ENCODE data around the gene PRICKLE2.

PRICKLE2 gene

GRCh38 chr3:64253689-64254088, 28.4 kb upstream of the PRICKLE2 start:
- DNase-seq (ENCODE audit: low read depth) = no peak

- no peak for DNase-seq (ENCODE audit: low read depth)
Measured at GRCh38 chr3:64251019-64251418, 25.8 kb upstream of the PRICKLE2 start.

GRCh38 chr3:64247991-64248646, 22.9 kb upstream of the PRICKLE2 start:
- DNase-seq (ENCODE audit: low read depth) = no peak

GRCh38 chr3:64244011-64244942, 19.0 kb upstream of the PRICKLE2 start:
- DNase-seq (ENCODE audit: low read depth) = no peak

- no peak for DNase-seq (ENCODE audit: low read depth)
Measured at GRCh38 chr3:64242435-64242834, 17.2 kb upstream of the PRICKLE2 start.

- no peak for DNase-seq (ENCODE audit: low read depth)
Measured at GRCh38 chr3:64240959-64241358, 15.7 kb upstream of the PRICKLE2 start.

- no peak for DNase-seq (ENCODE audit: low read depth)
Measured at GRCh38 chr3:64240396-64240795, 15.1 kb upstream of the PRICKLE2 start.

GRCh38 chr3:64239841-64240240, 14.6 kb upstream of the PRICKLE2 start:
- DNase-seq (ENCODE audit: low read depth) = no peak

- DNase-seq (ENCODE audit: low read depth) = no peak
Measured at GRCh38 chr3:64238971-64239667, 13.9 kb upstream of the PRICKLE2 start.

- DNase-seq (ENCODE audit: low read depth) = no peak
Measured at GRCh38 chr3:64237083-64237482, 11.8 kb upstream of the PRICKLE2 start.

GRCh38 chr3:64235605-64236004, 10.3 kb upstream of the PRICKLE2 start:
- no peak for DNase-seq (ENCODE audit: low read depth)

- DNase-seq (ENCODE audit: low read depth) = no peak
Measured at GRCh38 chr3:64234571-64234970, 9.3 kb upstream of the PRICKLE2 start.

GRCh38 chr3:64232821-64233220, 7.6 kb upstream of the PRICKLE2 start:
- no peak for DNase-seq (ENCODE audit: low read depth)

GRCh38 chr3:64229903-64230302, 4.6 kb upstream of the PRICKLE2 start:
- DNase-seq (ENCODE audit: low read depth) = no peak

- no peak for DNase-seq (ENCODE audit: low read depth)
Measured at GRCh38 chr3:64228110-64228509, 2.8 kb upstream of the PRICKLE2 start.

- no peak for DNase-seq (ENCODE audit: low read depth)
Measured at GRCh38 chr3:64226730-64227129, 1.5 kb upstream of the PRICKLE2 start.

- DNase-seq (ENCODE audit: low read depth) = no peak
Measured at GRCh38 chr3:64225695-64226499, 631 bp upstream of the PRICKLE2 start.

GRCh38 chr3:64223791-64224745, 1.2 kb downstream of the PRICKLE2 start:
- DNase-seq (ENCODE audit: low read depth) = no peak

GRCh38 chr3:64222501-64223111, 2.7 kb downstream of the PRICKLE2 start:
- no peak for DNase-seq (ENCODE audit: low read depth)

GRCh38 chr3:64221571-64222257, 3.6 kb downstream of the PRICKLE2 start:
- no peak for DNase-seq (ENCODE audit: low read depth)

Data from stimulated activated CD4-positive, alpha-beta T cell treated with anti-CD3 and anti-CD28 coated beads, Interleukin-2, amount 100 ng/mL, for 4 hours (primary cell).